Smooth muscle cell (in vitro differentiated cells): ENCODE results near the gene TNFAIP3. TPM values are rescaled to one million over a fixed set of nuclear protein-coding genes. Genes with fewer than 3 reads are reported as not detected.
A peak's percentile ranks its signal among the peaks of the same experiment; 100 is the strongest.

Source experiments
- DNase-seq: peaks from one replicate; lab custom pipeline; 2025; ENCODE audit not compliant: unreplicated experiment; lab: John Stamatoyannopoulos, UW
- H2AFZ ChIP-seq: fragments of 200-600 bp; sonication (generic); 2 replicates; pipeline ENCODE4 v1.6.0; 2016; ENCODE audit warnings: antibody characterized with exemption, low read depth, mild to moderate bottlenecking
- H3F3A ChIP-seq: fragments of 200-600 bp; sonication (generic); 2 replicates; pipeline ENCODE4 v1.6.0; 2017; ENCODE audit warnings: antibody characterized with exemption, low read depth
- H3K27ac ChIP-seq: fragments of 200-600 bp; sonication (generic); 2 replicates; pipeline ENCODE4 v1.5.1; 2016; ENCODE audit warnings: low read depth, mild to moderate bottlenecking
- H3K27me3 ChIP-seq: fragments of 200-600 bp; sonication (generic); 2 replicates; pipeline ENCODE4 v1.6.1; 2016; ENCODE audit warnings: low read depth, mild to moderate bottlenecking
- H3K36me3 ChIP-seq: fragments of 200-600 bp; sonication (generic); 2 replicates; pipeline ENCODE4 v1.5.1; 2016; ENCODE audit warnings: low read depth
- H3K4me1 ChIP-seq: fragments of 200-600 bp; sonication (generic); 2 replicates; pipeline ENCODE4 v1.5.1; 2016; ENCODE audit warnings: low read depth
- H3K4me2 ChIP-seq: fragments of 200-600 bp; sonication (generic); 2 replicates; pipeline ENCODE4 v1.6.0; 2016; ENCODE audit warnings: mild to moderate bottlenecking
- H3K4me3 ChIP-seq: fragments of 200-600 bp; sonication (generic); 2 replicates; pipeline ENCODE4 v1.5.1; 2016; ENCODE audit warnings: mild to moderate bottlenecking
- H3K79me2 ChIP-seq: fragments of 200-600 bp; sonication (generic); 2 replicates; pipeline ENCODE4 v1.6.0; 2016; ENCODE audit warnings: low read depth, mild to moderate bottlenecking
- H3K9ac ChIP-seq: fragments of 200-600 bp; sonication (generic); 2 replicates; pipeline ENCODE4 v1.6.0; 2016; ENCODE audit warnings: low read depth
- H3K9me3 ChIP-seq: fragments of 200-600 bp; sonication (generic); replicated peaks from 2 replicates; pipeline ENCODE4 v1.5.1; 2016; ENCODE audit warnings: low read depth
- H4K20me1 ChIP-seq: fragments of 200-600 bp; sonication (generic); 2 replicates; pipeline ENCODE4 v1.6.0; 2016; ENCODE audit warnings: low read depth
- WGBS: methylation state at CpG from one replicate; pipeline ENCODE4 v1.1.7; 2016; ENCODE audit warnings: low lambda C conversion rate; 5-methylcytosine and 5-hydroxymethylcytosine counted together
- polyA plus RNA-seq: library from polyadenylated mRNA; unstranded; fragments of >200 nt; fragmentation: Nextera tagmentation; extraction: Ambion mirVana; gene quantifications from 2 replicates; pipeline ENCODE4 v1.2.1, GENCODE V29; 2016
- total RNA-seq: library from RNA; depleted of rRNA; stranded (reverse); fragments of >200 nt; gene quantifications from 2 replicates; pipeline ENCODE4 v1.2.3, GENCODE V29; 2014
- TF ChIP-seq, protein P1 (sequence below): fragments of 200-600 bp; sonication (generic); IDR thresholded peaks from 2 replicates; pipeline ENCODE4 v1.5.1; 2017; ENCODE audit warnings: borderline replicate concordance, mild to moderate bottlenecking, antibody characterized with exemption; ENCODE audit not compliant: insufficient read depth, poor library complexity, severe bottlenecking

TNFAIP3 gene
- total and polyA plus RNA-seq, 2 experiments from 2014 or later = 32.2 to 33.8 TPM

DNA sequence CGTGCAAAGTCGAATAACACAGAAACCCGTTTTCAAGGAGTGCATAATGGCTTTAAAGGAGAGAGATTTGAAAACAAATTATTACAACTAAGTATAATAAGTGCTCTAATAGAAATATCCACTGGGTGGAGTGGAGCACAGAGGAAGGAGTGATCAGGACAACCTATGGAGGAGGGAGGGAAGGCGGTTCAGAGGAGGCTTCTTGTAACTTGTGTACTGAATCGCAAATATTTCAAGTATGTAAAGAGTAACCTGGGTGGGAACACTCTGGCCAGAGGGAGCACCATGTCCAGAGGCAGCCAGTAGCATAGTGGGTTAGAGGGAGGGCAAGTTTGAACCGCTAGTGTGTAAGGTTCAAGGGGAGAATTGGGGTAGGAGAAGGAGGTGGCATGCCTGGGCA lies 21.6 kb upstream of the TNFAIP3 start:
- Histone ChIP-seq H3K27me3 (no peaks in the 10 kb centered on the region), H3K9ac (no peak overlapping the region), H3K79me2 (no peaks in the 10 kb centered on the region), H3K4me3 (no peak overlapping the region), H3K36me3 (no peaks in the 10 kb centered on the region), H3K9me3 (no peaks in the 10 kb centered on the region), H3K27ac (no peak overlapping the region), H4K20me1 (no peaks in the 10 kb centered on the region), H2AFZ (no peak overlapping the region), H3F3A (no peaks in the 10 kb centered on the region), H3K4me1 (peaks cover 8% of the 10 kb centered on the region), H3K4me2 (no peak overlapping the region)
- no peak for DNase-seq
- WGBS = 92% methylated on average over 6 of the region's 6 CpGs
- TF ChIP-seq, protein P1, sequence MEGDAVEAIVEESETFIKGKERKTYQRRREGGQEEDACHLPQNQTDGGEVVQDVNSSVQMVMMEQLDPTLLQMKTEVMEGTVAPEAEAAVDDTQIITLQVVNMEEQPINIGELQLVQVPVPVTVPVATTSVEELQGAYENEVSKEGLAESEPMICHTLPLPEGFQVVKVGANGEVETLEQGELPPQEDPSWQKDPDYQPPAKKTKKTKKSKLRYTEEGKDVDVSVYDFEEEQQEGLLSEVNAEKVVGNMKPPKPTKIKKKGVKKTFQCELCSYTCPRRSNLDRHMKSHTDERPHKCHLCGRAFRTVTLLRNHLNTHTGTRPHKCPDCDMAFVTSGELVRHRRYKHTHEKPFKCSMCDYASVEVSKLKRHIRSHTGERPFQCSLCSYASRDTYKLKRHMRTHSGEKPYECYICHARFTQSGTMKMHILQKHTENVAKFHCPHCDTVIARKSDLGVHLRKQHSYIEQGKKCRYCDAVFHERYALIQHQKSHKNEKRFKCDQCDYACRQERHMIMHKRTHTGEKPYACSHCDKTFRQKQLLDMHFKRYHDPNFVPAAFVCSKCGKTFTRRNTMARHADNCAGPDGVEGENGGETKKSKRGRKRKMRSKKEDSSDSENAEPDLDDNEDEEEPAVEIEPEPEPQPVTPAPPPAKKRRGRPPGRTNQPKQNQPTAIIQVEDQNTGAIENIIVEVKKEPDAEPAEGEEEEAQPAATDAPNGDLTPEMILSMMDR = no peak

DNA sequence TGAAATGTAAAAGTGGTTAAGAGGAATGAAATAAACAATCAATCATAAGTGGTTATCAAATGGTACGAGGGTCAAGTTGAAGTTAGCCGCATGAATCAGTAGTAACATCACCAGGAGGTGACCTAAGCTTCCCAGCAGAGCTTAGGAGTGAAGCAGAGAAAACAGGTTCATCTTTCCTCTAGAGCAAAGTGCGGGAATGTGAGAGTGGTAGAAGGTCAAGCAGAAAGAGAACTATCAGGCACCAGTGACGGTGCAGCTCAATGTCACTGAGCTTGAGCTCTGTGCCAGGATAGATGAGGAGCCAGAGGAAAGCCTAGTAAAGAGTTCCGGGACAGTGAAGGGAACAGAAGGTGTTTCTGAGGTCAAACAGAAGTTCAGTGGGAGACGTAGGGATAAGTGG lies 20.8 kb upstream of the TNFAIP3 start:
- Histone ChIP-seq H3K27me3 (no peaks in the 10 kb centered on the region), H3K27ac (no peak overlapping the region), H3K79me2 (no peaks in the 10 kb centered on the region), H2AFZ (no peak overlapping the region), H4K20me1 (no peaks in the 10 kb centered on the region), H3K9me3 (no peaks in the 10 kb centered on the region), H3K9ac (no peak overlapping the region), H3K4me3 (no peak overlapping the region), H3K36me3 (no peaks in the 10 kb centered on the region), H3K4me1 (peaks cover 8% of the 10 kb centered on the region), H3K4me2 (no peak overlapping the region), H3F3A (no peaks in the 10 kb centered on the region)
- no peak for DNase-seq
- WGBS = 98% methylated on average over 6 of the region's 6 CpGs
- TF ChIP-seq, protein P1 = no peak

DNA sequence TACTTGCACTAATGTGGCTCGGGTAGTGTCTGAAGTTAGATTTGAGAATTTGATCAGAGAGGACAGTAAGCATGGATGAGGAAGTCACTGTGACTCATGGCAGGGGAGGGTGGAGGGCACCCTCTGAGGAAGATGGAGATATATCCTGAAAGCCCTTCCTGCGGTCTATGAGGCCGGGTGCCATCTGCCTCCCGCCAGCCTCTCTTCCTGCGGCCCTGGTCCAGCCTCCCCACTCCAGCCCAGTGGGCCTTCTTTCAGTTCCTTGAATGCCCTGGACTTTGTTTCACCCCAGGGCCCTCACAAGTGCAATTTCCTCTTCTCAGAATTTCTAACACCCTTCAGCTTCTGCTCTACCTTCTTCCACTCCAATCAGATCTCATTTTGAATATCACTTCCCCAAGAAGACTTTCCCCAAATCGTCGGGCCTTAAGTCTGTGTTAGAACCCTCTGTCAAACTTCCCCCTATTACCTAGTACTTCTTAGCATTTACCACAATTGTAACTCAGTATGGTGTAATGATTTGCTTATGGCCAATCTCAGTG lies 20.2 kb upstream of the TNFAIP3 start:
- H3K4me3 ChIP-seq = no peak overlapping the region
- no peaks in the 10 kb centered on the region for H3K79me2 ChIP-seq
- H3K9ac ChIP-seq = no peak overlapping the region
- H3K27me3 ChIP-seq = no peaks in the 10 kb centered on the region
- no peaks in the 10 kb centered on the region for H3K9me3 ChIP-seq
- H3K4me2 ChIP-seq = no peak overlapping the region
- TF ChIP-seq, protein P1 = no peak
- no peaks in the 10 kb centered on the region for H3F3A ChIP-seq
- no peaks in the 10 kb centered on the region for H4K20me1 ChIP-seq
- no peak overlapping the region for H3K27ac ChIP-seq
- peaks cover 8% of the 10 kb centered on the region for H3K4me1 ChIP-seq
- 94% methylated on average over 7 of the region's 7 CpGs for WGBS
- no peak overlapping the region for H2AFZ ChIP-seq
- no peaks in the 10 kb centered on the region for H3K36me3 ChIP-seq
- no peak for DNase-seq

DNA sequence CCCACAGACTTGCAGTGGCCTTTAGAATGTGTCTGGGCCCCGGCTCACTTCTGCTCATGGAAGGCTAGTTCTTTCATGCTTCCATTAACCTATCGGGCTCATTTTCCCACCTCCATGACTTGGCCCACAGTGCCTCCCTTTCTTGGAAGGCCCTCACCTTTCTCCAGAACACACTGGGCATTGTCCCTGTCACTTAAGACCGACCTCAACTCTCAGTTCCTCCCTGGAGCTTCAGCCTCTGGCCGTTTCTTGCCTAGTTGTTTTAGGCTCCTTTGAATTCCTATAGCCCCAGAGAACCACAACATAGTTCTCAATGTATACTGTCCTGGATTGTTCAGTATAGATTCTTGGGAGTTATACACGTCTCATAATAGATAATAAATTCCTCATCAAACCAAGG lies 19.3 kb upstream of the TNFAIP3 start:
- Histone ChIP-seq H3K9ac (no peak overlapping the region), H2AFZ (no peak overlapping the region), H3K4me1 (peaks cover 8% of the 10 kb centered on the region), H3K36me3 (no peaks in the 10 kb centered on the region), H3K27ac (peak overlapping the region; percentile 93), H3K4me2 (no peak overlapping the region), H3K4me3 (no peak overlapping the region), H3F3A (no peaks in the 10 kb centered on the region), H3K9me3 (no peaks in the 10 kb centered on the region), H4K20me1 (no peaks in the 10 kb centered on the region), H3K79me2 (no peaks in the 10 kb centered on the region), H3K27me3 (no peaks in the 10 kb centered on the region)
- WGBS = 94% methylated on average over 5 of the region's 5 CpGs
- DNase-seq = no peak
- TF ChIP-seq, protein P1 = no peak
